ENCODE measurements around the gene RIPOR2. TPM values are rescaled to one million over a fixed set of nuclear protein-coding genes. Genes with fewer than 3 reads are reported as not detected.

Gene RIPOR2
- polyA plus RNA-seq, 3 donors = 154 to 181 (median 179) TPM

DNA sequence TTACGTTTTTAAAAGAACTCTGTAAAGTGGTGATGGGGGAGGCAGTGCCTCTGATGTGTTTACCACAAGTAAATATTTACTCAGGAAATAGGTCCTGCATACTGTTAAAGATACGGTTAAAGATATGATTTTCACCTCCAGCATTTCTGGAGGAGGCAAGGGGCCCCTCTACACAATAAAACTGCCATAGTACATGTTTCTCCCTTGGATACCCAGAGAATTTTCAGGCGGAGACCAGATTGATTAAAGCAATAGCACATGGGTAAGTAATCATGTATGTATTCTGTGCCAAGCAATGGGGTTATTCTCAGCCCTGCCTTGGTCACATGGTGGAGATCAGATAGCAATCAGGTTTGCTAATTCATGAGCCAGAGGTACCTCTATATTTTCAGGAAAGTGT, 9.6 kb downstream of the RIPOR2 start:
- no CpG with 5 or more reads among the region's 3 CpGs for WGBS (ENCODE audit: insufficient coverage)
- DNase-seq = no peak
- peak overlapping the region; percentile 23 to 83 (median 71) for H3K27ac Mint-ChIP-seq

DNA sequence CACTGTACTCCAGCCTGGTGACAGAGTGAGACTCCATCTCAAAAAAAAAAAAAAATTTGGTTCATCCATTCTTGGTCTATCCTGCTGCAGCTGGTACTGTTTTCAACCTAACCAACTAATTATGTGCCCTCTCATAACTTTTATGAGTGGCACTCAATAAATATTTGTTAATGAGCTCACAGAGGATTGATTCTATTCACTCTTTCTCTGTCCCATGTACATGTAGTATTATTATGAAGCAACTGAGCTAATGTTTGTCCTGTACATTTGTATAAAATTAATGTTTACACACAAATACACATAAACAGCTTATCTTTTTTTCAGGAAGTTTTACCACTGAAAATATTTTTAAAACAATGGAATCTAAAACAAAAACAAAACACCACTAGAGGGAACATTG, 10.1 kb downstream of the RIPOR2 start:
- Histone ChIP-seq H3K4me3 (replicated peaks in 1 of 3; ENCODE audit: low read depth in 2 of 3, low read length in 3 of 3) (no peak overlapping the region), H3K9me3 (replicated peaks in 1 of 2; ENCODE audit: control insufficient read depth in 1 of 2, insufficient read depth in 1 of 2, low read length in 2 of 2) (no peaks in the 10 kb centered on the region), H3K27me3 (ENCODE audit: control insufficient read depth in 2 of 2, insufficient read depth in 2 of 2, low read length in 2 of 2) (no peaks in the 10 kb centered on the region), H2AFZ (ENCODE audit: insufficient read depth, low read depth, low read length, poor library complexity, severe bottlenecking) (no peak overlapping the region), H3K4me2 (replicated peaks; ENCODE audit: extremely low read depth, low read length, poor library complexity, severe bottlenecking) (peak overlapping the region; percentile 34), H4K20me1 (ENCODE audit: insufficient read depth, low read length) (peaks cover 99% of the 10 kb centered on the region), H3K36me3 (replicated peaks in 1 of 2; ENCODE audit: control insufficient read depth in 1 of 2, insufficient read depth in 2 of 2, low read length in 2 of 2) (peaks cover 19 to 56% of the 10 kb centered on the region in 2 donors), H3K27ac (ENCODE audit: low read depth in 1 of 2, low read length in 2 of 2) (peak overlapping the region; percentile 61 to 80), H3K79me2 (ENCODE audit: insufficient read depth, low read length) (peaks cover 100% of the 10 kb centered on the region), H3K4me1 (ENCODE audit: control insufficient read depth in 1 of 2, insufficient read depth in 2 of 2, low read length in 2 of 2) (peaks cover 91 to 100% of the 10 kb centered on the region in 2 donors), H3K9ac (ENCODE audit: insufficient read depth, low read length, poor library complexity, severe bottlenecking) (no peak overlapping the region)
- no peak for DNase-seq
- peaks cover 39 to 72% of the 10 kb centered on the region in 2 donors for H3K36me3 Mint-ChIP-seq
- H3K27ac Mint-ChIP-seq = peak overlapping the region; percentile 83 to 88 (median 85)
- intact Hi-C loops (cut with micrococcal nuclease) = loop anchor here in 1 of 2 donors (10.0 kb wide), 1 partner anchor 69 kb away; no protein-coding TSS in a partner anchor
- no peak for TF ChIP-seq CTCF (IDR thresholded peaks at IDR 0.05)
- peaks cover 0 to 3% (median 0%) of the 10 kb centered on the region in 3 donors for H3K27me3 Mint-ChIP-seq (ENCODE audit: low read depth in 3 of 3)
- H3K4me1 Mint-ChIP-seq = peaks cover 88% of the 10 kb centered on the region
- H3K9me3 Mint-ChIP-seq = peaks cover 0 to 5% (median 0%) of the 10 kb centered on the region in 7 donors
- H3K4me3 Mint-ChIP-seq = no peak overlapping the region

More for the DNA sequence above, 9.6 kb downstream of the RIPOR2 start:
- Histone ChIP-seq H3K79me2 (ENCODE audit: insufficient read depth, low read length) (peaks cover 100% of the 10 kb centered on the region), H3K9me3 (replicated peaks in 1 of 2; ENCODE audit: control insufficient read depth in 1 of 2, insufficient read depth in 1 of 2, low read length in 2 of 2) (no peaks in the 10 kb centered on the region), H3K4me1 (ENCODE audit: control insufficient read depth in 1 of 2, insufficient read depth in 2 of 2, low read length in 2 of 2) (peaks cover 89 to 100% of the 10 kb centered on the region in 2 donors), H3K4me3 (replicated peaks in 1 of 3; ENCODE audit: low read depth in 2 of 3, low read length in 3 of 3) (peak overlapping the region in 1 of 3 experiments; percentile 6), H3K36me3 (replicated peaks in 1 of 2; ENCODE audit: control insufficient read depth in 1 of 2, insufficient read depth in 2 of 2, low read length in 2 of 2) (peaks cover 24 to 55% of the 10 kb centered on the region in 2 donors), H2AFZ (ENCODE audit: insufficient read depth, low read depth, low read length, poor library complexity, severe bottlenecking) (no peak overlapping the region), H3K9ac (ENCODE audit: insufficient read depth, low read length, poor library complexity, severe bottlenecking) (no peak overlapping the region), H3K27ac (ENCODE audit: low read depth in 1 of 2, low read length in 2 of 2) (peak overlapping the region in 1 of 2 donors; percentile 80), H3K27me3 (ENCODE audit: control insufficient read depth in 2 of 2, insufficient read depth in 2 of 2, low read length in 2 of 2) (no peaks in the 10 kb centered on the region), H3K4me2 (replicated peaks; ENCODE audit: extremely low read depth, low read length, poor library complexity, severe bottlenecking) (peak overlapping the region; percentile 34), H4K20me1 (ENCODE audit: insufficient read depth, low read length) (peaks cover 99% of the 10 kb centered on the region)
- no peak for TF ChIP-seq CTCF (IDR thresholded peaks at IDR 0.05)
- Mint-ChIP-seq H3K4me3 (peak overlapping the region in 1 of 2 donors; percentile 13), H3K4me1 (peaks cover 88% of the 10 kb centered on the region), H3K27me3 (ENCODE audit: low read depth in 3 of 3) (peaks cover 0 to 2% (median 0%) of the 10 kb centered on the region in 3 donors), H3K9me3 (peaks cover 0 to 5% (median 0%) of the 10 kb centered on the region in 7 donors), H3K36me3 (peaks cover 39 to 72% of the 10 kb centered on the region in 2 donors)
- intact Hi-C loops (cut with micrococcal nuclease) = loop anchor here in 1 of 2 donors (10.0 kb wide), 1 partner anchor 69 kb away; no protein-coding TSS in a partner anchor

Measured in CD14-positive monocyte (primary cell).